Glomerular visceral epithelial cell (primary cell): ENCODE results near the gene GLYATL1.
"Not testable (repeated sequence)": the region's sequence is repeated elsewhere in the genome, so short reads cannot be mapped to it uniquely, and the experiment has no call there.

Source experiments
- DNase-seq: peaks from one replicate; pipeline ENCODE4 v3.0.0-alpha.2; 2016; ENCODE audit errors: extremely low spot score

Gene GLYATL1

DNA sequence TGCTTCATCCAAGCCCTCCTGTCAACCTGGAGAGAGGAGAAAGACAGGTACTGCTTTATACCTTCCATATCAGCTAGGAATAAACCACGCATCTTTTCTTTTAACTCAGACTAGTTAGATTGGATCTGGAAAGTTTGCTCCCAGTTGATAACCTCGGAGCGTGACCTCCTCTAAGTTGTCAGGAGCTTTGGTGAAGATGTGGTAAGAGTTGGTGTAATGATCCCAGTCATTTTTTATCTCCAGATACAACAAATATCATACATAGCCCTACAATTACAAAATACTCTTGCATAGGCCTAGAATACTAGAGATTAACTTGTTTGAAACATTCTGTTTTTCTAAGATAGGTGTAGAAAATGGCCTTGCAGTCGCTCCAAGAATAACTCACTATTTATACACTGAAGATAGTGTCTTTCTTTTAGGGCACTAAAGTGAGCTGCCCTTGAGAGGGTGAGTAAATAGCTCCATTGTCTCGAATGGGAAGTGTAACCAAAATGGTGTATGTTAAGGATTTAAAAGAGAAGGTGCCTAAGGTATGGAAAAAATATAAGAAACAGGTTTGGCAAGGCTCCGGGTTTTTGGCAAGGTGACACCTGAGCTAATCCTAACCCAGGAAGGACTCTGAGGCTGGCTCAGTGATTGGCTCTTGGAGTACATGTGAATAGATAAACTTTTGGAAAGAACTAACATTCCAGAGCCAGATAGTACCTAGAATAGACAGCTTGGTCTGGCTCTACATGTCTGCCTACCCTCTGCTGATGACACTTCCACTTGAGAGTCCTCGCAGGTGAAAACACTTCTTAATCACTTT is 59.4 kb downstream of the GLYATL1 start:
- no peak for DNase-seq

DNA sequence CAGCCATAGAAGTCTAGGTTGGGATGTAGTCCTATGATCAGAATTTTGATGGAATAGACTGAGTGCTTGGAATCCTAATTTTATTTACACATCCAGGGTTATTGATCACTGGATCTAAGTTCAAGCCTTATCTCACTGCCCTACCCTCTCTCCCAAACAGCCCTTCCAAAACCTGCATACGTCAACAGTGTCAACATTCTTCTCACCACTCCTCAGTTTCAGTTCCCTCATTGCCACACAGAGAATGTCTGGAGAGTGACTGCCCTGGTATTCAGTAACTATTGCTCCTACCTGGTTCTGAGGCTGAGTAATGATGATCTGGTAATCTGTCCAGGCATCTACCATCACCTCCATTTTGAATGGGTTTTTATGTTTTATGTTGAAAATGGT is 60.0 kb downstream of the GLYATL1 start:
- DNase-seq = no peak

DNA sequence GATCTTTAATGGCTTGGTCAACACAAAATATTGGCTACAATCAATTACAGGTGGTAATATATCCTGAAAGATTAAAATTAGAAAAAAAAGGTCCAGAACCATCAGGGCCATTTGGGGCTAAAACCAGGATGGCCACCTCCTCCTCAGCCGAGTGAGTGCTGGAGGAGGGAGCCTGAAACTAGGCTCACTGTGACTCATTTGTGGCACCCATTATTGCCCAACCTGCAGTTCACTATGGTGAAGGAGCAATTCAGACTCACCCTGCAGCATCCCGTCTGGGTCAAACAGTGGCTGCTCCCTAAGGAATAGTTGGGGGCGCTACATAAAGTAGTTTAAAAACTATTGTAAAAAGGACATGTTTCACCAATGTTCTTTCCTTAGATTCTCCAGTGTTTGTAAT is 60.7 kb downstream of the GLYATL1 start:
- DNase-seq = no peak

DNA sequence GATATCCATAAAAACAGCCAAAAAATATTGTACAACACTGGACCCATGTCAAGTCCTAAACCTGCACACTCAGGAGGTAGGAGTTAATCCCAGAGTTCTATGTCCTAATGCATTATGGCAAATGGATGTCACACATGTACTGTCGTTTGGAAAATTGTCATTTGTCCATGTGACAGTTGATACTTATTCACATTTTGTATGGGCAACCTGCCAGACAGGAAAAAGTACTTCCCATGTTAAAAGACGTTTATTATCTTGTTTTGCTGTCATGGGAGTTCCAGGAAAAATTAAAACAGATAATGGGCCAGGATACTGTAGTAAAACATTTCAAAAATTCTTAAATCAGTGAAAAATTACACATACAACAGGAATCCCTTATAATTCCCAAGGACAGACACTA is 62.7 kb downstream of the GLYATL1 start:
- DNase-seq = not testable (repeated sequence)
